CD14-positive monocyte (primary cell): ENCODE results near the gene FBLIM1. TPM values are rescaled to one million over a fixed set of nuclear protein-coding genes. Genes with fewer than 3 reads are reported as not detected.
A peak's percentile ranks its signal among the peaks of the same experiment; 100 is the strongest.

Source experiments
- DNase-seq, 3 donors: peaks; one replicate each; pipeline ENCODE4 v3.0.0-alpha.2; 2011 to 2022
- H2AFZ ChIP-seq: 2 replicates; pipeline ENCODE4 v1.6.0; 2012; ENCODE audit warnings: mild to moderate bottlenecking, low read depth, low read length, inconsistent platforms; ENCODE audit not compliant: insufficient read depth, poor library complexity, severe bottlenecking
- H3K27ac ChIP-seq, 2 donors: 1 replicate in 1 of 2; 2 replicates in 1 of 2; pipeline ENCODE4 v1.5.1; 2012 to 2013; ENCODE audit warnings: low read length in 2 of 2, control low read depth in 1 of 2, inconsistent platforms in 1 of 2, low read depth in 1 of 2, mild to moderate bottlenecking in 1 of 2
- H3K27me3 ChIP-seq, 2 donors: one replicate each; pipeline versions ENCODE4 v1.6.0 to v1.6.1; 2011 to 2013; ENCODE audit warnings: low read length in 2 of 2; ENCODE audit not compliant: control insufficient read depth in 2 of 2, insufficient read depth in 2 of 2
- H3K36me3 ChIP-seq, 2 donors: replicated peaks in 1 of 2; 1 replicate in 1 of 2; 2 replicates in 1 of 2; pipeline versions ENCODE4 v1.5.1 to v1.6.1; 2012 to 2013; ENCODE audit warnings: low read length in 2 of 2, control low read depth in 1 of 2, inconsistent platforms in 1 of 2, mild to moderate bottlenecking in 1 of 2; ENCODE audit not compliant: insufficient read depth in 2 of 2, control insufficient read depth in 1 of 2
- H3K4me1 ChIP-seq, 2 donors: 1 replicate in 1 of 2; 2 replicates in 1 of 2; pipeline versions ENCODE4 v1.5.1 to v1.6.1; 2012 to 2013; ENCODE audit warnings: low read length in 2 of 2, control low read depth in 1 of 2, inconsistent platforms in 1 of 2, mild to moderate bottlenecking in 1 of 2, moderate library complexity in 1 of 2; ENCODE audit not compliant: insufficient read depth in 2 of 2, control insufficient read depth in 1 of 2
- H3K4me2 ChIP-seq: replicated peaks from 2 replicates; pipeline ENCODE3; 2012; ENCODE audit warnings: low read length, moderate library complexity, mild to moderate bottlenecking; ENCODE audit not compliant: poor library complexity, severe bottlenecking; ENCODE audit errors: extremely low read depth
- H3K4me3 ChIP-seq, 3 experiments: fragments of 200-600 bp in 1 of 3; sonication (generic) in 1 of 3; replicated peaks in 1 of 3; 1 replicate in 2 of 3; 2 replicates in 1 of 3; pipeline ENCODE4 v1.5.1; 2011 to 2013; ENCODE audit warnings: low read length in 3 of 3, mild to moderate bottlenecking in 3 of 3, control low read depth in 2 of 3, low read depth in 2 of 3, inconsistent platforms in 1 of 3, moderate library complexity in 1 of 3
- H3K79me2 ChIP-seq: 2 replicates; pipeline ENCODE4 v1.6.0; 2012; ENCODE audit warnings: mild to moderate bottlenecking, control low read depth, inconsistent platforms, low read length, moderate library complexity; ENCODE audit not compliant: insufficient read depth
- H3K9ac ChIP-seq: 2 replicates; pipeline ENCODE4 v1.6.0; 2017; ENCODE audit warnings: low read length, mild to moderate bottlenecking; ENCODE audit not compliant: insufficient read depth, poor library complexity, severe bottlenecking
- H3K9me3 ChIP-seq, 2 donors: replicated peaks in 1 of 2; 1 replicate in 1 of 2; 2 replicates in 1 of 2; pipeline versions ENCODE4 v1.5.1 to v1.6.1; 2012 to 2013; ENCODE audit warnings: low read length in 2 of 2, control low read depth in 1 of 2; ENCODE audit not compliant: control insufficient read depth in 1 of 2, insufficient read depth in 1 of 2
- H4K20me1 ChIP-seq: 2 replicates; pipeline ENCODE4 v1.6.0; 2012; ENCODE audit warnings: mild to moderate bottlenecking, low read length, control low read depth, moderate library complexity; ENCODE audit not compliant: insufficient read depth
- H3K27ac Mint-ChIP-seq, 7 donors: one replicate each; pipeline ENCODE4 v1.8.0; 2020; ENCODE audit warnings: mild to moderate bottlenecking in 7 of 7, mixed read lengths in 7 of 7, moderate library complexity in 6 of 7, inconsistent platforms in 2 of 7
- H3K27me3 Mint-ChIP-seq, 3 donors: one replicate each; pipeline ENCODE4 v1.8.0; 2021 to 2022; ENCODE audit warnings: low read depth in 3 of 3, mild to moderate bottlenecking in 3 of 3, mixed read lengths in 3 of 3, moderate library complexity in 3 of 3, inconsistent platforms in 1 of 3
- H3K36me3 Mint-ChIP-seq, 2 donors: one replicate each; pipeline ENCODE4 v1.8.0; 2020; ENCODE audit warnings: mixed read lengths in 2 of 2, inconsistent platforms in 1 of 2, mild to moderate bottlenecking in 1 of 2
- H3K4me1 Mint-ChIP-seq: one replicate; pipeline ENCODE4 v1.8.0; 2020; ENCODE audit warnings: mild to moderate bottlenecking, mixed read lengths
- H3K4me3 Mint-ChIP-seq, 2 donors: one replicate each; pipeline ENCODE4 v1.8.0; 2020; ENCODE audit warnings: mild to moderate bottlenecking in 2 of 2, mixed read lengths in 2 of 2, moderate library complexity in 1 of 2
- H3K9me3 Mint-ChIP-seq, 7 donors: one replicate each; pipeline ENCODE4 v1.8.0; 2020 to 2022; ENCODE audit warnings: mixed read lengths in 7 of 7, mild to moderate bottlenecking in 6 of 7, moderate library complexity in 6 of 7, inconsistent platforms in 2 of 7
- WGBS: methylation state at CpG from one replicate; pipeline ENCODE4 v1.1.5; 2013; ENCODE audit warnings: missing lambda C conversion rate; ENCODE audit not compliant: insufficient coverage; 5-methylcytosine and 5-hydroxymethylcytosine counted together
- intact Hi-C, 2 donors: fragments of 100-400 bp; cut with micrococcal nuclease; formaldehyde crosslinking; loops; one replicate each; pipeline versions ENCODE4 v1.15.0 to v1.15.1; 2023
- polyA plus RNA-seq, 3 donors: library from polyadenylated mRNA; depleted of rRNA in 1 of 3; unstranded in 2 of 3; stranded (reverse) in 1 of 3; fragments of 300-500 nt in 2 of 3; fragments of >200 nt in 1 of 3; fragmentation: Illumina TruSeq in 2 of 3; gene quantifications; 1 replicate in 2 of 3; 2 replicates in 1 of 3; pipeline ENCODE4 v1.2.3, GENCODE V29; 2012 to 2021
- TF ChIP-seq, protein P1 (sequence below): fragments of 200-600 bp; IDR thresholded peaks from one replicate; pipeline ENCODE4 v1.8.0; 2022; ENCODE audit warnings: antibody characterized with exemption, mild to moderate bottlenecking

Gene FBLIM1
- polyA plus RNA-seq, 3 donors = not detected

DNA sequence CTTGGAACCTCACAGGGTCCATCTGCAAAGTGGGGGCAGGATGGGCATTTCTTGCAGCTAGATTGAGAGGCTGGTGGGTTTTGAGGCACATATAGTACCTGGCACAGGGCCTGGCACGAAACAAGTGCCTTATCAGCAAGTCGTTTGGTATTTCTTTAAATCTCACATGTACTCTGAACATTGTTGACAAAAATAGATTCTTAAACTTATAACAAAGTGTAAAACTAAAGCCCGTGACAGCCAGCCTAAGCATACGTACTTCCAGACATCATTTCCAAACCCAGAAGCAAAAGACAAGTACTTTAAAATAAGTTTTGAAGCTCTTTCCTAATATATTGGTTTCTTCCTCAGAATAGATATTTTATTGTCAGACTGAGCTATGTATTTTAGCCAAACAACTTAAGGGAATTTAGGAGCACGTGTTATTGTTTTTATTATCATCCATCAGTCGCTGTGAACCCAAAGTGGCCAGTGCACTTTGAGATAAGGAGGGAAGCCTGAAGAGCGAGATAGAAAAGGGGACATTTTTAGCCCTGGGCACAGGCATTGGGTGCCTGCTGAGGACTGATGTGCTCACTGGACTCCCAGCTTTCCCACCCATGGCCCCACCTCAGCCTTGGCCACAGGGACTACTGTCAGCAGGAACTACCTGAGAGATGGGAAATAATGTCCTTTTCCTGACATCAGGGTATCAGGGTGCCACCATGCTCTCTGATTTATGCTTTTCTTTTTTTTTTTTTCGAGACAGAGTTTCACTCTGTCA, 3.0 kb downstream of the FBLIM1 start:
- H3K27me3 ChIP-seq = peaks cover 29 to 51% of the 10 kb centered on the region in 2 donors
- TF ChIP-seq, protein P1, sequence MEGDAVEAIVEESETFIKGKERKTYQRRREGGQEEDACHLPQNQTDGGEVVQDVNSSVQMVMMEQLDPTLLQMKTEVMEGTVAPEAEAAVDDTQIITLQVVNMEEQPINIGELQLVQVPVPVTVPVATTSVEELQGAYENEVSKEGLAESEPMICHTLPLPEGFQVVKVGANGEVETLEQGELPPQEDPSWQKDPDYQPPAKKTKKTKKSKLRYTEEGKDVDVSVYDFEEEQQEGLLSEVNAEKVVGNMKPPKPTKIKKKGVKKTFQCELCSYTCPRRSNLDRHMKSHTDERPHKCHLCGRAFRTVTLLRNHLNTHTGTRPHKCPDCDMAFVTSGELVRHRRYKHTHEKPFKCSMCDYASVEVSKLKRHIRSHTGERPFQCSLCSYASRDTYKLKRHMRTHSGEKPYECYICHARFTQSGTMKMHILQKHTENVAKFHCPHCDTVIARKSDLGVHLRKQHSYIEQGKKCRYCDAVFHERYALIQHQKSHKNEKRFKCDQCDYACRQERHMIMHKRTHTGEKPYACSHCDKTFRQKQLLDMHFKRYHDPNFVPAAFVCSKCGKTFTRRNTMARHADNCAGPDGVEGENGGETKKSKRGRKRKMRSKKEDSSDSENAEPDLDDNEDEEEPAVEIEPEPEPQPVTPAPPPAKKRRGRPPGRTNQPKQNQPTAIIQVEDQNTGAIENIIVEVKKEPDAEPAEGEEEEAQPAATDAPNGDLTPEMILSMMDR = no peak
- 68% methylated on average over 2 of the region's 8 CpGs for WGBS

DNA sequence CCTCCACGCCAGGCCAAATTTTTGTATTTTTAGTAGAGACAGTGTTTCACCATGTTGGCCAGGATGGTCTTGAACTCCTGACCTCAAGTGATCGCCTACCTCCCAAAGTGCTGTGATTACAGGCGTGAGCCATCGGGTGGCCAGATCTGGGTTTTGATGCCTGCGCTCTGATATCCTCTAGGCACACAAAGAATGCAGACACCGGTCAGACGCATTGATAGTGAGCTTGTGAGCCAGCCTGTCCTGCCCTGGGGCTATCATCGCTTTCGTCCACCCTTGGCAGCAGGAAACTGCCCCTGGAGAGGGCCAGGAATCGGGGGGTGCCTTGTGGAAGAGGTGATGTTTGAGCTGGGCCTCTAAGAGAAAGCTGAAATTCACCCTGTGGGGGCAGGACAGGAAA, 4.0 kb downstream of the FBLIM1 start:
- H3K9ac ChIP-seq = no peak overlapping the region

More for the DNA sequence above, 3.0 kb downstream of the FBLIM1 start:
- Mint-ChIP-seq H3K36me3 (peaks cover 0 to 5% of the 10 kb centered on the region in 2 donors), H3K4me3 (peak overlapping the region in 1 of 2 donors; percentile 62), H3K27ac (no peak overlapping the region), H3K4me1 (peaks cover 9% of the 10 kb centered on the region), H3K9me3 (peaks cover 0 to 10% (median 2%) of the 10 kb centered on the region in 7 donors), H3K27me3 (peaks cover 51 to 83% (median 58%) of the 10 kb centered on the region in 3 donors)
- Histone ChIP-seq H3K36me3 (no peaks in the 10 kb centered on the region), H3K27ac (no peak overlapping the region), H2AFZ (no peak overlapping the region), H3K9me3 (peaks cover 0 to 11% of the 10 kb centered on the region in 2 donors), H3K4me3 (no peak overlapping the region), H3K4me2 (no peak overlapping the region), H3K4me1 (no peaks in the 10 kb centered on the region), H3K9ac (no peak overlapping the region), H3K79me2 (no peaks in the 10 kb centered on the region), H4K20me1 (no peaks in the 10 kb centered on the region)
- intact Hi-C loops = no loop called here
- no peak for DNase-seq

More for the DNA sequence above, 4.0 kb downstream of the FBLIM1 start:
- Histone ChIP-seq H2AFZ (no peak overlapping the region), H3K27me3 (peaks cover 23 to 41% of the 10 kb centered on the region in 2 donors), H3K4me3 (no peak overlapping the region), H3K4me2 (no peak overlapping the region), H4K20me1 (no peaks in the 10 kb centered on the region), H3K36me3 (no peaks in the 10 kb centered on the region), H3K79me2 (no peaks in the 10 kb centered on the region), H3K27ac (no peak overlapping the region), H3K9me3 (peaks cover 0 to 5% of the 10 kb centered on the region in 2 donors), H3K4me1 (no peaks in the 10 kb centered on the region)
- Mint-ChIP-seq H3K27ac (peak overlapping the region in 1 of 7 donors; percentile 11), H3K9me3 (peaks cover 0 to 8% (median 2%) of the 10 kb centered on the region in 7 donors), H3K4me1 (peaks cover 3% of the 10 kb centered on the region), H3K36me3 (peaks cover 0 to 1% of the 10 kb centered on the region in 2 donors), H3K27me3 (peaks cover 41 to 73% (median 48%) of the 10 kb centered on the region in 3 donors), H3K4me3 (no peak overlapping the region)
- TF ChIP-seq, protein P1 = no peak
- 76% methylated on average over 9 of the region's 10 CpGs for WGBS
- no peak for DNase-seq
- intact Hi-C loops = no loop called here
